Measurements from ENCODE around the gene GAB3.

GRCh38 chrX:154698630-154699248, 52.1 kb downstream of the GAB3 start:
- TF ChIP-seq EZH2 (IDR thresholded peaks at IDR 0.05; ENCODE audit: borderline replicate concordance, insufficient read depth, low read length, poor library complexity, severe bottlenecking) (no peak), EP300 (conservative IDR thresholded peaks at IDR 0.05; ENCODE audit: poor library complexity, severe bottlenecking) (no peak), TAF1 (IDR thresholded peaks at IDR 0.05; ENCODE audit: low read depth) (no peak), POLR2AphosphoS5 (IDR thresholded peaks at IDR 0.05) (no peak), SMC3 (conservative IDR thresholded peaks at IDR 0.05; ENCODE audit: poor library complexity) (no peak)
- TF ChIP-seq, protein P1, sequence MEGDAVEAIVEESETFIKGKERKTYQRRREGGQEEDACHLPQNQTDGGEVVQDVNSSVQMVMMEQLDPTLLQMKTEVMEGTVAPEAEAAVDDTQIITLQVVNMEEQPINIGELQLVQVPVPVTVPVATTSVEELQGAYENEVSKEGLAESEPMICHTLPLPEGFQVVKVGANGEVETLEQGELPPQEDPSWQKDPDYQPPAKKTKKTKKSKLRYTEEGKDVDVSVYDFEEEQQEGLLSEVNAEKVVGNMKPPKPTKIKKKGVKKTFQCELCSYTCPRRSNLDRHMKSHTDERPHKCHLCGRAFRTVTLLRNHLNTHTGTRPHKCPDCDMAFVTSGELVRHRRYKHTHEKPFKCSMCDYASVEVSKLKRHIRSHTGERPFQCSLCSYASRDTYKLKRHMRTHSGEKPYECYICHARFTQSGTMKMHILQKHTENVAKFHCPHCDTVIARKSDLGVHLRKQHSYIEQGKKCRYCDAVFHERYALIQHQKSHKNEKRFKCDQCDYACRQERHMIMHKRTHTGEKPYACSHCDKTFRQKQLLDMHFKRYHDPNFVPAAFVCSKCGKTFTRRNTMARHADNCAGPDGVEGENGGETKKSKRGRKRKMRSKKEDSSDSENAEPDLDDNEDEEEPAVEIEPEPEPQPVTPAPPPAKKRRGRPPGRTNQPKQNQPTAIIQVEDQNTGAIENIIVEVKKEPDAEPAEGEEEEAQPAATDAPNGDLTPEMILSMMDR (IDR thresholded peaks at IDR 0.05; ENCODE audit: poor library complexity, severe bottlenecking) = no peak
- TF ChIP-seq, protein P2, sequence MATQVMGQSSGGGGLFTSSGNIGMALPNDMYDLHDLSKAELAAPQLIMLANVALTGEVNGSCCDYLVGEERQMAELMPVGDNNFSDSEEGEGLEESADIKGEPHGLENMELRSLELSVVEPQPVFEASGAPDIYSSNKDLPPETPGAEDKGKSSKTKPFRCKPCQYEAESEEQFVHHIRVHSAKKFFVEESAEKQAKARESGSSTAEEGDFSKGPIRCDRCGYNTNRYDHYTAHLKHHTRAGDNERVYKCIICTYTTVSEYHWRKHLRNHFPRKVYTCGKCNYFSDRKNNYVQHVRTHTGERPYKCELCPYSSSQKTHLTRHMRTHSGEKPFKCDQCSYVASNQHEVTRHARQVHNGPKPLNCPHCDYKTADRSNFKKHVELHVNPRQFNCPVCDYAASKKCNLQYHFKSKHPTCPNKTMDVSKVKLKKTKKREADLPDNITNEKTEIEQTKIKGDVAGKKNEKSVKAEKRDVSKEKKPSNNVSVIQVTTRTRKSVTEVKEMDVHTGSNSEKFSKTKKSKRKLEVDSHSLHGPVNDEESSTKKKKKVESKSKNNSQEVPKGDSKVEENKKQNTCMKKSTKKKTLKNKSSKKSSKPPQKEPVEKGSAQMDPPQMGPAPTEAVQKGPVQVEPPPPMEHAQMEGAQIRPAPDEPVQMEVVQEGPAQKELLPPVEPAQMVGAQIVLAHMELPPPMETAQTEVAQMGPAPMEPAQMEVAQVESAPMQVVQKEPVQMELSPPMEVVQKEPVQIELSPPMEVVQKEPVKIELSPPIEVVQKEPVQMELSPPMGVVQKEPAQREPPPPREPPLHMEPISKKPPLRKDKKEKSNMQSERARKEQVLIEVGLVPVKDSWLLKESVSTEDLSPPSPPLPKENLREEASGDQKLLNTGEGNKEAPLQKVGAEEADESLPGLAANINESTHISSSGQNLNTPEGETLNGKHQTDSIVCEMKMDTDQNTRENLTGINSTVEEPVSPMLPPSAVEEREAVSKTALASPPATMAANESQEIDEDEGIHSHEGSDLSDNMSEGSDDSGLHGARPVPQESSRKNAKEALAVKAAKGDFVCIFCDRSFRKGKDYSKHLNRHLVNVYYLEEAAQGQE (IDR thresholded peaks at IDR 0.05; ENCODE audit: borderline replicate concordance) = no peak
